SK-N-SH (cell line): ENCODE data around the gene PAM. TPM values are rescaled to one million over a fixed set of nuclear protein-coding genes. Genes with fewer than 3 reads are reported as not detected.

Experiments
- CTCF ChIA-PET: fragments of 300-600, 350-600 bp; formaldehyde crosslinking; extraction: SDS; loops from one replicate; lab custom pipeline; 2021; lab: Yijun Ruan, JAX
- POLR2A ChIA-PET: fragments of 350-600 bp; sonication (Branson Sonifier 250); formaldehyde crosslinking; extraction: SDS; loops from one replicate; lab custom pipeline; 2020; ENCODE audit warnings: antibody characterized with exemption, inconsistent platforms; lab: Yijun Ruan, JAX
- DNase-seq: peaks from one replicate; pipeline ENCODE4 v3.0.0; 2012
- H2AFZ ChIP-seq: fragments of 200-600 bp; sonication (generic); 2 replicates; pipeline ENCODE4 v1.8.1; 2016; ENCODE audit warnings: antibody characterized with exemption, mild to moderate bottlenecking, low read depth
- H3F3A ChIP-seq: fragments of 200-600 bp; sonication (generic); replicated peaks from 2 replicates; pipeline ENCODE3; 2016; ENCODE audit warnings: antibody characterized with exemption, mild to moderate bottlenecking; ENCODE audit not compliant: insufficient read depth
- H3K27ac ChIP-seq, 2 experiments: fragments of 200-500 bp in 1 of 2; fragments of 200-600 bp in 1 of 2; sonication (Bioruptor generic) in 1 of 2; sonication (generic), shearing (Covaris generic) in 1 of 2; 2 replicates each; pipeline versions ENCODE4 v1.5.1 to v1.6.1; 2014 to 2016; ENCODE audit warnings: low read depth in 2 of 2, inconsistent platforms in 1 of 2, low read length in 1 of 2, mild to moderate bottlenecking in 1 of 2, mixed read lengths in 1 of 2
- H3K27me3 ChIP-seq: fragments of 200-600 bp; sonication (generic), shearing (Covaris generic); 2 replicates; pipeline ENCODE4 v1.6.1; 2016; ENCODE audit warnings: mixed run types; ENCODE audit not compliant: insufficient read depth
- H3K36me3 ChIP-seq, 2 experiments: fragments of 200-500 bp in 1 of 2; fragments of 200-600 bp in 1 of 2; sonication (Bioruptor generic) in 1 of 2; sonication (generic) in 1 of 2; replicated peaks in 1 of 2; 2 replicates each; pipeline versions ENCODE3 to v1.5.1; 2014 to 2016; ENCODE audit warnings: low read length in 1 of 2, mild to moderate bottlenecking in 1 of 2; ENCODE audit not compliant: insufficient read depth in 2 of 2, control insufficient read depth in 1 of 2
- H3K4me1 ChIP-seq, 2 experiments: fragments of 200-500 bp in 1 of 2; fragments of 200-600 bp in 1 of 2; sonication (Bioruptor generic) in 1 of 2; sonication (generic), shearing (Covaris generic) in 1 of 2; 2 replicates each; pipeline versions ENCODE4 v1.5.1 to v1.6.1; 2014 to 2016; ENCODE audit warnings: low read depth in 1 of 2, low read length in 1 of 2, mixed run types in 1 of 2; ENCODE audit not compliant: insufficient read depth in 2 of 2, control insufficient read depth in 1 of 2
- H3K4me2 ChIP-seq: fragments of 200-600 bp; sonication (generic), shearing (Covaris generic); 2 replicates; pipeline ENCODE4 v1.6.1; 2017; ENCODE audit warnings: mixed run types
- H3K4me3 ChIP-seq, 2 experiments: fragments of 200-500 bp in 1 of 2; fragments of 200-600 bp in 1 of 2; sonication (Bioruptor generic) in 1 of 2; sonication (generic), shearing (Covaris generic) in 1 of 2; 2 replicates each; pipeline versions ENCODE4 v1.5.1 to v1.8.1; 2014 to 2016; ENCODE audit warnings: low read depth in 2 of 2, inconsistent platforms in 1 of 2, low read length in 1 of 2, mild to moderate bottlenecking in 1 of 2, mixed read lengths in 1 of 2, moderate library complexity in 1 of 2
- H3K79me2 ChIP-seq: fragments of 200-600 bp; sonication (generic); 2 replicates; pipeline ENCODE4 v1.8.1; 2017; ENCODE audit warnings: mild to moderate bottlenecking; ENCODE audit not compliant: insufficient read depth
- H3K9ac ChIP-seq: fragments of 200-600 bp; sonication (generic); 2 replicates; pipeline ENCODE4 v1.6.1; 2017; ENCODE audit warnings: mixed run types
- H3K9me2 ChIP-seq: fragments of 200-600 bp; sonication (generic); 2 replicates; pipeline ENCODE4 v1.6.1; 2017; ENCODE audit warnings: mixed run types
- H3K9me3 ChIP-seq: fragments of 200-600 bp; sonication (generic); 2 replicates; pipeline ENCODE4 v1.6.1; 2017; ENCODE audit warnings: mixed run types, mild to moderate bottlenecking, moderate library complexity
- H4K20me1 ChIP-seq: fragments of 200-600 bp; sonication (generic); 2 replicates; pipeline ENCODE4 v1.6.1; 2017; ENCODE audit warnings: mild to moderate bottlenecking, mixed run types; ENCODE audit not compliant: insufficient read depth
- CHD2 ChIP-seq: fragments of 150-350 bp; IDR thresholded peaks from 2 replicates; pipeline ENCODE4 v1.6.1; 2018; ENCODE audit warnings: low read length; ENCODE audit not compliant: partially characterized antibody
- ELF1 ChIP-seq: IDR thresholded peaks from 2 replicates; pipeline ENCODE4 v1.4.0; 2012
- EP300 ChIP-seq, 2 experiments: IDR thresholded peaks; 2 replicates each; pipeline versions ENCODE4 v1.4.0 to v1.6.1; 2012; ENCODE audit warnings: borderline replicate concordance in 1 of 2, low read depth in 1 of 2, low read length in 1 of 2
- FOSL2 ChIP-seq: IDR thresholded peaks from 2 replicates; pipeline ENCODE4 v1.4.0; 2012; ENCODE audit warnings: low read depth, mild to moderate bottlenecking, moderate library complexity, borderline replicate concordance
- FOXJ3 ChIP-seq: sonication (generic); formaldehyde crosslinking; IDR thresholded peaks from 2 replicates; pipeline ENCODE4 v1.5.1; 2020; ENCODE audit warnings: mild to moderate bottlenecking, missing genetic modification reagents
- FOXM1 ChIP-seq: IDR thresholded peaks from 2 replicates; pipeline ENCODE4 v1.4.0; 2012; ENCODE audit warnings: low read depth, mild to moderate bottlenecking
- GATA2 ChIP-seq: sonication (generic); formaldehyde crosslinking; IDR thresholded peaks from 2 replicates; pipeline ENCODE4 v1.5.0; 2020; ENCODE audit warnings: mild to moderate bottlenecking, missing genetic modification reagents
- IRF3 ChIP-seq: fragments of 150-350 bp; IDR thresholded peaks from 2 replicates; pipeline ENCODE4 v1.6.1; 2016; ENCODE audit warnings: mild to moderate bottlenecking, low read depth, low read length
- JUND ChIP-seq: IDR thresholded peaks from 2 replicates; pipeline ENCODE4 v1.4.0; 2012
- RAD21 ChIP-seq: IDR thresholded peaks from 2 replicates; pipeline ENCODE4 v1.6.1; 2012; ENCODE audit warnings: mild to moderate bottlenecking, low read length
- RFX5 ChIP-seq: IDR thresholded peaks from 2 replicates; pipeline ENCODE4 v1.6.1; 2012; ENCODE audit warnings: mild to moderate bottlenecking, improper control_type of control experiment, low read length
- RXRA ChIP-seq: IDR thresholded peaks from 2 replicates; pipeline ENCODE4 v1.4.0; 2012; ENCODE audit warnings: low read depth, mild to moderate bottlenecking, borderline replicate concordance
- SIN3A ChIP-seq: IDR thresholded peaks from 2 replicates; pipeline ENCODE4 v1.6.1; 2012; ENCODE audit warnings: low read depth, mild to moderate bottlenecking, low read length, moderate library complexity, borderline replicate concordance
- TCF12 ChIP-seq: IDR thresholded peaks from 2 replicates; pipeline ENCODE4 v1.4.0; 2012
- YY1 ChIP-seq: IDR thresholded peaks from 2 replicates; pipeline ENCODE4 v1.4.0; 2012; ENCODE audit warnings: low read depth, mild to moderate bottlenecking
- WGBS: methylation state at CpG from one replicate; pipeline ENCODE4 v1.1.6; 2017; ENCODE audit warnings: low lambda C conversion rate; 5-methylcytosine and 5-hydroxymethylcytosine counted together
- polyA plus RNA-seq, 3 experiments: library from polyadenylated mRNA; depleted of rRNA; stranded (reverse); fragments of >200 nt; gene quantifications; 2 replicates each; pipeline ENCODE4 v1.2.3, GENCODE V29; 2012
- TF ChIP-seq, protein P1 (sequence below): IDR thresholded peaks from 2 replicates; pipeline ENCODE4 v1.6.1; 2012; ENCODE audit warnings: mild to moderate bottlenecking, low read depth, low read length, moderate library complexity
- TF ChIP-seq, protein P2 (sequence below): IDR thresholded peaks from 2 replicates; pipeline ENCODE4; 2012

PAM gene
- polyA plus RNA-seq, 1 of the 3 experiments (the other 2 are of a cell fraction): 507 TPM

GRCh38 chr5:102722931-102723330 lies 32.2 kb upstream of the PAM start:
- POLR2A ChIA-PET: no interaction called here
- Histone ChIP-seq H3K27me3 (no peaks in the 10 kb centered on the region), H3K9ac (no peak overlapping the region), H3K4me2 (no peak overlapping the region), H4K20me1 (no peaks in the 10 kb centered on the region), H3K36me3 (no peaks in the 10 kb centered on the region), H3K27ac (peak overlapping the region in 1 of 2 experiments; percentile 45; a peak in 1 of 4 replicates), H3K79me2 (no peaks in the 10 kb centered on the region), H3F3A (peaks cover 9% of the 10 kb centered on the region), H3K9me3 (no peaks in the 10 kb centered on the region), H3K4me3 (no peak overlapping the region), H2AFZ (no peak overlapping the region), H3K4me1 (peaks cover 0 to 4% of the 10 kb centered on the region in 2 experiments; a peak in 2 of 4 replicates), H3K9me2 (no peaks in the 10 kb centered on the region)
- CTCF ChIA-PET: no interaction called here
- 59% methylated on average over 4 of the region's 4 CpGs for WGBS
- DNase-seq: no peak
- TF ChIP-seq ELF1 (no peak), RFX5 (no peak), JUND (peak; percentile 32; the same call in 1 of the 2 replicates), IRF3 (no peak), FOXJ3 (no peak), FOXM1 (no peak), FOSL2 (0 out of 2 replicates have a peak, but pooled peaks have one; percentile 24)
- TF ChIP-seq, protein P1, sequence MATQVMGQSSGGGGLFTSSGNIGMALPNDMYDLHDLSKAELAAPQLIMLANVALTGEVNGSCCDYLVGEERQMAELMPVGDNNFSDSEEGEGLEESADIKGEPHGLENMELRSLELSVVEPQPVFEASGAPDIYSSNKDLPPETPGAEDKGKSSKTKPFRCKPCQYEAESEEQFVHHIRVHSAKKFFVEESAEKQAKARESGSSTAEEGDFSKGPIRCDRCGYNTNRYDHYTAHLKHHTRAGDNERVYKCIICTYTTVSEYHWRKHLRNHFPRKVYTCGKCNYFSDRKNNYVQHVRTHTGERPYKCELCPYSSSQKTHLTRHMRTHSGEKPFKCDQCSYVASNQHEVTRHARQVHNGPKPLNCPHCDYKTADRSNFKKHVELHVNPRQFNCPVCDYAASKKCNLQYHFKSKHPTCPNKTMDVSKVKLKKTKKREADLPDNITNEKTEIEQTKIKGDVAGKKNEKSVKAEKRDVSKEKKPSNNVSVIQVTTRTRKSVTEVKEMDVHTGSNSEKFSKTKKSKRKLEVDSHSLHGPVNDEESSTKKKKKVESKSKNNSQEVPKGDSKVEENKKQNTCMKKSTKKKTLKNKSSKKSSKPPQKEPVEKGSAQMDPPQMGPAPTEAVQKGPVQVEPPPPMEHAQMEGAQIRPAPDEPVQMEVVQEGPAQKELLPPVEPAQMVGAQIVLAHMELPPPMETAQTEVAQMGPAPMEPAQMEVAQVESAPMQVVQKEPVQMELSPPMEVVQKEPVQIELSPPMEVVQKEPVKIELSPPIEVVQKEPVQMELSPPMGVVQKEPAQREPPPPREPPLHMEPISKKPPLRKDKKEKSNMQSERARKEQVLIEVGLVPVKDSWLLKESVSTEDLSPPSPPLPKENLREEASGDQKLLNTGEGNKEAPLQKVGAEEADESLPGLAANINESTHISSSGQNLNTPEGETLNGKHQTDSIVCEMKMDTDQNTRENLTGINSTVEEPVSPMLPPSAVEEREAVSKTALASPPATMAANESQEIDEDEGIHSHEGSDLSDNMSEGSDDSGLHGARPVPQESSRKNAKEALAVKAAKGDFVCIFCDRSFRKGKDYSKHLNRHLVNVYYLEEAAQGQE: no peak

DNA sequence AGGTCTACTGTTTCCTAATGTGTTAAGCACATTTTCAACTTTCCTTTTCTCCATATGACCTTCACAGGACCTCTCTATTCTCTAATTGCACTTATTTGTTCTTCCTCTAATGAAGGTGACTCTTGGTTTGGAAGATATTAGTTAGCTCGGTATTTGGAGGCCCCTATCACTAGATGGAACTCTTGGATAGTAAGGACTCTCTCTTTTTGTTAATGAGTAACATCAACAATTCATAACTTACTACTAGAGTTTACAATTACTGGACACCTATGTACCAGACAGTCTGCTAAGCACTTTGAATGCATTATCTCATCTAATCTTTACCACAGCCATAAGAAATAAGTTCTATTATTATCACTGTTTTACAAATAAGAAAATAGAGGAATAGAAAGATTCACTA lies 23.4 kb upstream of the PAM start:
- no peaks in the 10 kb centered on the region for H3K9me3 ChIP-seq
- no peaks in the 10 kb centered on the region for H3K9me2 ChIP-seq
- H3K27ac ChIP-seq: no peak overlapping the region
- H3K4me2 ChIP-seq: no peak overlapping the region
- no peak overlapping the region for H3K4me3 ChIP-seq
- H2AFZ ChIP-seq: 0 out of 2 replicates have a peak overlapping the region, but pooled peaks have one; percentile 31
- no peaks in the 10 kb centered on the region for H3K79me2 ChIP-seq
- no peaks in the 10 kb centered on the region for H3K36me3 ChIP-seq
- no peak overlapping the region for H3K9ac ChIP-seq
- no peaks in the 10 kb centered on the region; a peak in 1 of 4 replicates for H3K4me1 ChIP-seq
- no peaks in the 10 kb centered on the region for H3K27me3 ChIP-seq
- no peaks in the 10 kb centered on the region for H3F3A ChIP-seq
- 44% methylated on average over 1 of the region's 1 CpG for WGBS
- no peak for DNase-seq
- no peaks in the 10 kb centered on the region for H4K20me1 ChIP-seq
- ChIA-PET POLR2A (no interaction called here), CTCF (no interaction called here)
- TF ChIP-seq FOXJ3 (no peak), YY1 (no peak), RAD21 (no peak), SIN3A (no peak), FOSL2 (no peak), EP300 (IDR thresholded peaks at IDR 0.05; ENCODE audit: borderline replicate concordance in 1 of 2, low read depth in 1 of 2, low read length in 1 of 2) (no peak), JUND (no peak), RFX5 (no peak), RXRA (no peak), IRF3 (no peak), CHD2 (no peak), GATA2 (CRISPR knock-in tag) (no peak), TCF12 (no peak)
- TF ChIP-seq, protein P2, sequence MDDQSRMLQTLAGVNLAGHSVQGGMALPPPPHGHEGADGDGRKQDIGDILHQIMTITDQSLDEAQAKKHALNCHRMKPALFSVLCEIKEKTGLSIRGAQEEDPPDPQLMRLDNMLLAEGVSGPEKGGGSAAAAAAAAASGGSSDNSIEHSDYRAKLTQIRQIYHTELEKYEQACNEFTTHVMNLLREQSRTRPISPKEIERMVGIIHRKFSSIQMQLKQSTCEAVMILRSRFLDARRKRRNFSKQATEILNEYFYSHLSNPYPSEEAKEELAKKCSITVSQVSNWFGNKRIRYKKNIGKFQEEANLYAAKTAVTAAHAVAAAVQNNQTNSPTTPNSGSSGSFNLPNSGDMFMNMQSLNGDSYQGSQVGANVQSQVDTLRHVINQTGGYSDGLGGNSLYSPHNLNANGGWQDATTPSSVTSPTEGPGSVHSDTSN: no peak
- TF ChIP-seq, protein P1: no peak
